GM19240 (cell line): ENCODE results near the gene DIAPH1.

Experiments
- DNase-seq: peaks from one replicate; pipeline ENCODE4 v3.0.0; 2011; ENCODE audit warnings: low spot score; ENCODE audit not compliant: insufficient read length

The DIAPH1 gene

GRCh38 chr5:141507387-141508091 is 111.3 kb downstream of the DIAPH1 start:
- no peak for DNase-seq

- no peak for DNase-seq
Measured at GRCh38 chr5:141506381-141507155, 112.2 kb downstream of the DIAPH1 start.

GRCh38 chr5:141504216-141504615 is 114.6 kb downstream of the DIAPH1 start:
- no peak for DNase-seq

- DNase-seq = no peak
Measured at GRCh38 chr5:141503681-141504080, 115.1 kb downstream of the DIAPH1 start.

- no peak for DNase-seq
Measured at GRCh38 chr5:141501761-141502160, 117.0 kb downstream of the DIAPH1 start.

- DNase-seq = no peak
Measured at GRCh38 chr5:141496038-141496437, 122.8 kb downstream of the DIAPH1 start.

GRCh38 chr5:141495453-141495811 is 123.4 kb downstream of the DIAPH1 start:
- DNase-seq = no peak

GRCh38 chr5:141494761-141495452 is 123.9 kb downstream of the DIAPH1 start:
- DNase-seq = no peak

- DNase-seq = no peak
Measured at GRCh38 chr5:141493500-141494422, 125.0 kb downstream of the DIAPH1 start.

- DNase-seq = no peak
Measured at GRCh38 chr5:141492168-141492885, 126.5 kb downstream of the DIAPH1 start.

GRCh38 chr5:141491323-141492167 is 127.3 kb downstream of the DIAPH1 start:
- DNase-seq = no peak

- DNase-seq = no peak
Measured at GRCh38 chr5:141490771-141491170, 128.0 kb downstream of the DIAPH1 start.

- no peak for DNase-seq
Measured at GRCh38 chr5:141490271-141490670, 128.5 kb downstream of the DIAPH1 start.

- DNase-seq = no peak
Measured at GRCh38 chr5:141489841-141490240, 129.0 kb downstream of the DIAPH1 start.

- DNase-seq = no peak
Measured at GRCh38 chr5:141488591-141489561, 129.9 kb downstream of the DIAPH1 start, which contains the start of gene PCDHGC5. TSS of gene PCDHGC5 (plus strand) at chr5:141489081. CDS start at chr5:141489241, 160 bp downstream.

- no peak for DNase-seq
Measured at GRCh38 chr5:141487131-141487530, 131.7 kb downstream of the DIAPH1 start.

GRCh38 chr5:141486091-141486490 is 132.7 kb downstream of the DIAPH1 start:
- DNase-seq = no peak

GRCh38 chr5:141485321-141486055 is 133.3 kb downstream of the DIAPH1 start:
- no peak for DNase-seq
